Epidermal melanocyte (primary cell): Measurements from ENCODE around the gene MAPRE2.
A peak's percentile ranks its signal among the peaks of the same experiment; 100 is the strongest.

Source experiments
- DNase-seq: peaks from one replicate; pipeline ENCODE4 v3.0.0; 2011; ENCODE audit warnings: low spot score; ENCODE audit not compliant: insufficient read length

The MAPRE2 gene

GRCh38 chr18:35121531-35121930, 80.3 kb downstream of the MAPRE2 start:
- no peak for DNase-seq

GRCh38 chr18:35122586-35123224, 81.5 kb downstream of the MAPRE2 start:
- DNase-seq = no peak

GRCh38 chr18:35123811-35124210, 82.6 kb downstream of the MAPRE2 start:
- no peak for DNase-seq

- DNase-seq = no peak
These were observed 86.0 kb downstream of the MAPRE2 start for GRCh38 chr18:35127201-35127600.

GRCh38 chr18:35128675-35129074, 87.5 kb downstream of the MAPRE2 start:
- DNase-seq = no peak

GRCh38 chr18:35130236-35130635, 89.0 kb downstream of the MAPRE2 start:
- DNase-seq = no peak

- peak; percentile 76 for DNase-seq
These were observed 90.3 kb downstream of the MAPRE2 start for GRCh38 chr18:35131387-35132020.

- DNase-seq = no peak
These were observed 91.0 kb downstream of the MAPRE2 start for GRCh38 chr18:35132021-35132902.

GRCh38 chr18:35134190-35134730, 93.0 kb downstream of the MAPRE2 start:
- DNase-seq = no peak

GRCh38 chr18:35134791-35135531, 93.7 kb downstream of the MAPRE2 start:
- DNase-seq = no peak

- DNase-seq = no peak
These were observed 95.0 kb downstream of the MAPRE2 start for GRCh38 chr18:35136248-35136647.

GRCh38 chr18:35136885-35137284, 95.7 kb downstream of the MAPRE2 start:
- no peak for DNase-seq

- DNase-seq = no peak
These were observed 96.4 kb downstream of the MAPRE2 start for GRCh38 chr18:35137632-35138031.

- no peak for DNase-seq
These were observed 97.6 kb downstream of the MAPRE2 start for GRCh38 chr18:35138773-35139172.

GRCh38 chr18:35139517-35139916, 98.3 kb downstream of the MAPRE2 start:
- no peak for DNase-seq

- no peak for DNase-seq
These were observed 99.9 kb downstream of the MAPRE2 start for GRCh38 chr18:35141077-35141476.

GRCh38 chr18:35141567-35142274, 100.5 kb downstream of the MAPRE2 start:
- no peak for DNase-seq

GRCh38 chr18:35142275-35142615, 101.0 kb downstream of the MAPRE2 start:
- no peak for DNase-seq

GRCh38 chr18:35143622-35144596, 102.7 kb downstream of the MAPRE2 start:
- DNase-seq = peak; percentile 35

- no peak for DNase-seq
These were observed 103.5 kb downstream of the MAPRE2 start for GRCh38 chr18:35144698-35145097.
